ENCODE data around the gene ANXA7.

ANXA7 gene

GRCh38 chr10:73376679-73377078 is 37.2 kb downstream of the ANXA7 start:
- no peak for TF ChIP-seq CTCF (conservative IDR thresholded peaks at IDR 0.05; ENCODE audit: control insufficient read depth, insufficient read depth, low read depth, low read length)
- no peak for DNase-seq (ENCODE audit: low read depth)
- no peak overlapping the region for H3K4me3 ChIP-seq (ENCODE audit: control insufficient read depth, low read depth, low read length)

- no peak overlapping the region for H3K4me3 ChIP-seq (ENCODE audit: control insufficient read depth, low read depth, low read length)
- DNase-seq (ENCODE audit: low read depth): no peak
- TF ChIP-seq CTCF (conservative IDR thresholded peaks at IDR 0.05; ENCODE audit: control insufficient read depth, insufficient read depth, low read depth, low read length): no peak
Observed at GRCh38 chr10:73368238-73368637, 45.6 kb downstream of the ANXA7 start.

- no peak for TF ChIP-seq CTCF (conservative IDR thresholded peaks at IDR 0.05; ENCODE audit: control insufficient read depth, insufficient read depth, low read depth, low read length)
- H3K4me3 ChIP-seq (ENCODE audit: control insufficient read depth, low read depth, low read length): no peak overlapping the region
- DNase-seq (ENCODE audit: low read depth): no peak
Observed at GRCh38 chr10:73366381-73367298, 47.2 kb downstream of the ANXA7 start.

- TF ChIP-seq CTCF (conservative IDR thresholded peaks at IDR 0.05; ENCODE audit: control insufficient read depth, insufficient read depth, low read depth, low read length): no peak
- no peak overlapping the region for H3K4me3 ChIP-seq (ENCODE audit: control insufficient read depth, low read depth, low read length)
- DNase-seq (ENCODE audit: low read depth): no peak
Observed at GRCh38 chr10:73364964-73365363, 48.9 kb downstream of the ANXA7 start.

- H3K4me3 ChIP-seq (ENCODE audit: control insufficient read depth, low read depth, low read length): no peak overlapping the region
- peak; percentile 40 for DNase-seq (ENCODE audit: low read depth)
- no peak for TF ChIP-seq CTCF (conservative IDR thresholded peaks at IDR 0.05; ENCODE audit: control insufficient read depth, insufficient read depth, low read depth, low read length)
Observed at GRCh38 chr10:73359492-73359891, 54.4 kb downstream of the ANXA7 start.

- TF ChIP-seq CTCF (conservative IDR thresholded peaks at IDR 0.05; ENCODE audit: control insufficient read depth, insufficient read depth, low read depth, low read length): no peak
- peak within 1 kb of the TSS; percentile 88 for H3K4me3 ChIP-seq (ENCODE audit: control insufficient read depth, low read depth, low read length)
- DNase-seq (ENCODE audit: low read depth): peak; percentile 95
Observed at GRCh38 chr10:73358331-73359279, 55.3 kb downstream of the ANXA7 start, which contains the start of gene CFAP70. Gene CFAP70 (minus strand): TSS chr10:73358864. CDS start chr10:73354796, 4,068 bp downstream.

Data from fibroblast of mammary gland (primary cell).